ENCODE data around the gene MTAP.
A peak's percentile ranks its signal among the peaks of the same experiment; 100 is the strongest.
"Not testable (repeated sequence)": the region's sequence is repeated elsewhere in the genome, so short reads cannot be mapped to it uniquely, and the experiment has no call there.

MTAP gene

DNA sequence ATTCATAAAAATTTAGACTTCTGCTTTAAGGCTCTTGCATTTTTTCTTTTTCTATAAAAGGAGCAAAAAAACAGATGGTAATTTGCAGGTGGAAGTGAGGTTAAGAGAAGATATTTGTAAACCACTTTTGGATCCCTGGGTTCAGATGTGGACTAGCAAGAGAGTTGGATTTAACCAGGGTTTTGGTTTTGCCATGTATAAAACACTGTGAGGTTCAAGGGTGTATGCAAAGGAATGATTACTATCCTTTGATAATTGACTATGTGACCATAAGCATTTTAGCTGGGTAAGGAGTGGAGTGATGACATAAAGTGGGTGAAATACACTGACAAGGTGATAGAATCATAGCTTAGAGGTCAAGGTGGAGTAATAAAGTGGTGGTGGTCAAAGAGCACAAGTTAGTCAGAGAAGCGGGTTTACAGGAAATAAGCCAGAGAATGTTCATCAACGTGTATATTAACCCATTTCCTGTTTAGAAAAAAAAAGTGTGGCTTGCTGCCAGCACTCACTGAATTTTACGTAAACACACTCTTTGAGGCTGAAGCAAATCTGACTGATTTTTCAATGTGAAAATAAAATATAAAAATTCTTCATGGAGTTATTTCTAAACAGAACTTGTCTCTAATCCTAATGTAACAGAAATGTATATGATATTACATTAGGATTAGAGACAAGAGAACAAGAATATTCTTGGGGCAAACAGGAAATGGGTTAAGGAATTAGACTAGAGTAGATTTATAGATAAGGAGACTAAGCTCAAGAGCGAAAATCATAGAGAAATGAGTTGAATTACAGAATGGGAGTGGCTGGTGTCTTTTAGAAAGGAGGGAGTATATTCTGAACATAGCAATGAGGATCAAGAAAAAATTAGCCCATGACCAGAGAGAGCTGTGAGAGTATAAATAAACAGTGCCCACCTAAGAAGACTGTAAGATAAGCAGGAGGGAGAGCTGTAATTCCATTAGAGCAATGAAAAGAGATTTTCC is 117.2 kb downstream of the MTAP start:
- peak; percentile 4 for DNase-seq (ENCODE audit: low spot score)

DNA sequence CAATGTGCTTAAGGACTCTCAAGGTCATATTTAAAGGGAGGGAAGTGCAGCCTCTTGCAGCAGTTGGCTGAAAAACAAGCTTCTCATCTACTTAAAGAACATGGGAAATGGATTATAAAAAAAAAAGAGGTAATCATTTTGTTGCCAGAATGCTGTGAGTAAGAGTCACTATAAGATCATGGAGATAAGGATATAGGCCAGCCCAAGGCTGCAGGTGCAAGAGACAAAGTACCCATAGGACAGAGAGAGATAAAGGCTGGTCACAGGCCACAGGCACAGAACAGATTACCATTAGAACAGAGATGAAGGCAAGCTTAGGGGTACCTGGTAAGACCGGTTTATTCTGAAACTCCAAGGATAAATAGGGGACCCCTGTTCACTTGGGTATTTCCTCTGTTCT is 121.3 kb downstream of the MTAP start:
- DNase-seq (ENCODE audit: low spot score), result no peak

DNA sequence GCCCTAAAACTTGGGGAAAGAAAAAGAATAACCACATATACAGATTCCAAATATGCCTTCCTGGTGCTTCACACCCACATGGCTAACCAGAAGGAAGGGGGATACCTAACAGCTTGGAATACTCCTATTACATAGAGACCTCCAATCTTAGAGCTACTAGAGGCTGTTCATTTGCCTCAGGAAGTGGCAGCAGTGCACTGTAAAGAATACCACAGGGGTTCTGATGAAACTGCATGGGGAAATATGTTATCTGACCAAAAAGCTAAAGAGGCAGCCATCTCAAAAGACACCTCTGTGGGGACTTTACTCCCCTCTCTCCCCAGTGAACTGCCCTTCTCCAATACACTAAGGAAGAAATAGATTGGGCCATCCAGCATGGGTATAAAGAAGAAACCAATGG is 125.3 kb downstream of the MTAP start:
- no peak for DNase-seq (ENCODE audit: low spot score)

DNA sequence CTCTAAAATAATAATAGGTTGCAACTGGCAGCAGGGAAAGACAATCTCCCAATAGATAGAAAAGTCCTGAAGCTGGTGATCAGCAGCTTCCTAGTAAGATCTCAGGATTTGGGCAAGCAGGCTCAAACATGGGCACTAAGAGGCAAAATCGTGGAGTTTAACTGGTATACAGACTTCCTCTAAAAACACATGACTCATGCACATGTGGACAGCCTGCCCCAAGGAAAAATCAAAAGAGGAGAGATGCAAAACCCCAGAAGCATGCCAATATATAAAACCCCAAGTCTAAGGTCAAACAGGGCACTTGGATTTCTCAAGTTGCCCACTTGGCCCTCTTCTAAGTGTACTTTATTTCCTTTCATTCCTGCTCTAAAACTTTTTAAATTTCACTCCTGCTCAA is 129.0 kb downstream of the MTAP start:
- no peak for DNase-seq (ENCODE audit: low spot score)

DNA sequence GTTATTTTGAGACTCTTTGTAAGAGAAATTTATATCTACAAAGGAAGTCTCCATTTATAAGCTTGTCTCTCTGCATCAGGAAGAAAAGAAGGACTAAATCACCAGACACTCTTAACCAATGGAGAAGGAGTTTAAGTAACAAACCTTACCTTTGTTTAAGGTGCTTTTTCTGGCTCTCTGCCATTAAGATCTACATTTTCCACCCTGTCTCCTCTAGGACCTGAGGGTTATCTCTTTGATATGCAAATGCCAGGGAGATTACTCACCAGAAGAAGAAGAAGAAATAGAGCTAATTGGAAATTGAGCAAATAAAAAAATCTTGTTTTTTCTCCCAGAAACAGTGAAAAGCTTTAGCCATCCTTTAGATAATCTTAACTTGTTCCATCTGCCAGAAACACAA is 130.8 kb downstream of the MTAP start:
- no peak for DNase-seq (ENCODE audit: low spot score)

DNA sequence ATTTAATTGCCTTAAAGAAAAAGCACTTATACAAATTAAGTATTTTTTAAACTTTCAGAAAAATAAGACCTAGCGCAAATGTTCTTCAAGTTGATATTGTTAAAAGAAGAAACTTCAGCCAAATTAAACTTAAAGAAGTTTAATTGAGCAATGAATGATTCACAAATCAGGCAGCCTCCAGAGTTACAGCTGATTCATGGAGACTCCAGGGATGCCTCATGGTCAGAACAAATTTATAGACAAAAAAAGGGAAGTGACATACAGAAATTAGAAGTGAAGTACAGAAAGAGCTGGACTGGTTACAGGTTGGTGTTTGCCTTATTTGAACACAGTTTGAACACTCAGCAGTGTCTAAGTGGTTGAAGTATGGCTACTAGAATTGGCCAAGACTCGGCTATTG is 131.4 kb downstream of the MTAP start:
- DNase-seq (ENCODE audit: low spot score), result no peak

DNA sequence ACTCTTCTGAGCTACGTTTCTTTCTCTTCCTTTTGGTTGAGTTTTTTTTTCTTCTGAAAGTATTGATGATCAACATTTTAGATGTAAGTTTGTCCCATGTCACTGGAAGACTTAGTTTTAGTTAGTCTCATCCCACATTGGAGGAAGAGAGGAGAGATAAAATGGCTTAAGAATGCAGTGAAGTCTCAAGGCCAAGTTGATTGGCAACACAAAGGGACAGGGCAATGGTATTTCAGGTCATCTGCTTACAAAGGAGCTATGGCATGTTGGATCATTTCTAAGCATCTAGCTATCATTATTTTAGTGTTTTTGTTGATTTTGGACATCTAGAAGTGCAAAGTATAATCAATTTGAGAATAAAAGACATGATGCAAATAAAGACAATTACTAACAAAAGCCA is 133.2 kb downstream of the MTAP start:
- no peak for DNase-seq (ENCODE audit: low spot score)

DNA sequence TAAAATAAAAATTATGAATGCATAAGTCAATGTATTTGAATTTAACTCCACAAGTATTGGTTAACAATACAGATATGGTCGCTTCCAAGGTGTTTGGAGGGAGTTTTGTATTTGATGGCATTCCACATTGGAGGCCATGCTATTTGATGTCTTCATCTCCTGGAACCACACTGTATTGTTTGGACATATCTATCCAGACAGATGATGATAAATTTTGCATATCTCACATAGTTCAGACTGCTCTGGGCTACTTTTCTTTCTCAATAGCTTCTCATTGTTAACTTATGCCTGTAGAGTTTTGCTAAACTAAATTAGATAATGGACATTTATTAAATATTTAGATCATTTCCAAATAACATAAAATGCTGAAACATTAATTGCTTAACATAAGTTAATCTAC is 133.7 kb downstream of the MTAP start:
- no peak for DNase-seq (ENCODE audit: low spot score)

DNA sequence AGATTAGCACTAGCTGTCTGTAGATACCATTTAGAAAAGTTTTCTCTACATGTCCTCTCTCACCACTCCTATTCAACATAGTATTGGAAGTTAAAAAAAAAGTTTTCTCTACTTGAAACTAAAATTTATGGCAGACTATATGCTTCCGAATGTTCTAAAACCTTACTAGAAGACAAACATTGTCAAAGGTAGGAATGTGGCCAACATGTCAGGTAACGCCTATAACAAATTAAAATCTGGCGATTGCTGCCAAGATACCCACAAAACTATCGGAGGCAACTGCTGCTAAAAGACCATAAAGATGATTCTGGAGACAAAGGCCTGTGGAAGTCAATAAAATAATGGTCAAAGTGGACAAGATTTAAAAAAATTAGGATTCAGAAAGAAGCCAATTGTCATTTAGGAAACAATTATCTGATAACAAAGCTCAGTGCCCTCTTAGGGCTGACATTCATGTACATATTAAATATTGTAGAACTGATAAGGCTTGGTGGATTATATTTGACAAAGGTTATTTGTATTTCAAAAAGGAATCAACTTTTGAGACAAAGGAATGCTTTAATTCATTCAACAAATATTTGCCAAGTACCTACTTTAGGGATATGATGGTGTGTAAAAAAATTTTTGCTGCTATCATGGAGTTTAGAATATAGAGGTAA is 139.0 kb downstream of the MTAP start:
- DNase-seq (ENCODE audit: low spot score), result no peak

DNA sequence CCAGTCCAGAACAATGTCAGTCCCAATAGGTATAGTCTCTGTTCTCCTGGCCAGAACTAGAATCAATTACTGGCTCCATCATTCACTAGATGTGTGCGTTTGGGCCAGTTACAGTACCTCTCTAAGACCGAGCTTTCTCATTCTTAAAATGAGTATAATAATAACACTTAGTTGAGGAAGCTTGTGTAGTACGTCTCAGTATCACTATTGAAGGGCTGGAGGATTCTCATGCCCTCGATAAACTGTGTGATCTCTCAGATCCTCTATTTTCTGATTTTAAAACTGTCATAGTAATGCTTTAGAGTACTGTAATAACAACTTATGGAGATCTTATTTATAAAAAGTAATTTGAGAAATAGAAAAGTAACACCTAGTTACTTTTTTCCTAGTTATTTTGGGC is 141.0 kb downstream of the MTAP start:
- DNase-seq (ENCODE audit: low spot score), result no peak

DNA sequence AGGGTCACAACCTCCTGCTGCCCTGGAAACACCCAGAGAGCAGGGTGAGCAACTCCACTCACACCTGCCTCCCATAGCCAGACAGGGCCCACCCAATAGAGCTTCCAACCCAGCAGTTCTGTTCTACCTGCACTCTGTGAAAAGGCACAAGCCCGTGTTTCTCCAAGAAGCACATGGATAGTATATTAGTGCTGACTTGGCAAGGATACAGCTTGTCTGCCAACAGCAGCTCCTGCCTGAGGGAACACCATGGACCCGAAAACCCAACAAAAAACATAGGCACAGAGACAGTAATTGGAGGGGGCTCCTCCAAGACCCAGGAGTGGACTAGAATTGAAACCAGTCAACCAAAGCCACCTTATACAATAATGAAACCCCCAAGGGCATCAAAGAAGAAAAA is 143.2 kb downstream of the MTAP start:
- no peak for DNase-seq (ENCODE audit: low spot score)

DNA sequence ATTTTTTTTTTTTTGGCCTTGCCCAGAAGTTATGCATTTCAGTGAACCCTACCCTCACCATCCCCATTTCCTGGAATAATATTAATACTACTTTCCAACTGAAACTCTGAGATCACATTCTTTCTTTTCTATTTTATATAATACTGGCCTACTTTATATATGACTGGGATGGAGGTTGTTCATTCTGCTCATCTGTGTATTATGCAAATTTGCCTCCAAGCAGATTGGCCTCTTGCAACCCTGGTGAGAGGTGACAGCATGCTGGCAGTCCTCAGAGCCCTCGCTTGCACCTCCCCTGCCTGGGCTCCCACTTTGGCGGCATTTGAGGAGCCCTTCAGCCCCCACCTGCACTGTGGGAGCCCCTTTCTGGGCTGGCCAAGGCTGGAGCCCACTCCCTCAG is 156.4 kb downstream of the MTAP start:
- DNase-seq (ENCODE audit: low spot score), result no peak

DNA sequence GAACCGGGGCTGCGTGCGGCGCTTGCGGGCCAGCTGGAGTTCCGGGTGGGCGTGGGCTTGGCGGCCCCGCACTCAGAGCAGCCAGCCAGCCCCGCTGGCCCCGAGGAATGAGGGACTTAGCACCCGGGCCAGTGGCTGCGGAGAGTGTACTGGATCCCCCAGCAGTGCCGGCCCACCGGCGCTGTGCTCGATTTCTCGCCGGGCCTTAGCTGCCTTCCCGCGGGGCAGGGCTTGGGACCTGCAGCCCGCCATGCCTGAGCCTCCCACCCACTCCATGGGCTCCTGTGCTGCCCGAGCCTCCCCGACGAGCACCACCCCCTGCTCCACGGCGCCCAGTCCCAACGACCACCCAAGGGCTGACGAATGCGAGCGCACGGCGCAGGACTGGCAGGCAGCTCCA is 156.8 kb downstream of the MTAP start:
- DNase-seq (ENCODE audit: low spot score), result not testable (repeated sequence)

DNA sequence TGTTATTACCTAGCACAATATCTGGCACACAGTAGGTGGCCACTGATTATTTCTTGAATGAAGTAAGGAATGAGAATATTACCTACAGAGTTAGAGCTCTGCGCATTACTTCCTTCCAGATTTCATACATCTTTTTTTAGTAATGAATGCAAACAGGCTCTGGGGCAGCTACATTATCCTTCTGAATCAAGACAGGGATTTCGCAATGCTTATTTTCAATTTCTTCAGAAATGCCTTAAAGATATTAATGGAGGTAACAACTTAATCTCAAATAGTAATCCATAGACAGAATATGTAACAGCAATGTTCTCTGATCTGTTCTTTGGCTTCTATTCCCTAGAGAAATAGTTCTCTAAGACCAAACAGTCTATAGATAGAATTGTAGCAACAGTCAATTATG is 159.1 kb downstream of the MTAP start:
- DNase-seq (ENCODE audit: low spot score), result no peak

DNA sequence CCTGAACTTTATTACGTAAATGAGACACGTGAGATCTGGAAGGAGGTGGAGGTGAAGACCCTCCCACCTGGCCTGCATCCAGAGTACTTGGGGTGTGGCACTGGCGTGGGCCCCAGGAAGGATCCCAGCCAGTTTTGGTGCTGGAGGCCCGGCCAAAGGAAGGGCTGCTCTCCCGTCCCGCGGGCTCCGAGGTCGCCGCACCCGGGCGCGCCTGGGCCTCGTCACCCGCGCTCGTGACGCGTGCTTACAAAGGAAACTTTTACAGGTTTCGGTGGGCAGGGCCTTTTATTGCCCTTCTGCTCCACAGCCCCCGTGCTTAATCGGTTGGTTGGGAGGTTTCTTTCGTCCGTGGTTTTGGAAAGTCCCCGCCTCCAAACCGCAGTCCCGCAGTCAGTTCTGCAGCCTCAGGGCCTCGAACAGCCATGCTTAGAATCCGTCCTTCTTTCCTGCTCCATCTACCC is 162.5 kb downstream of the MTAP start:
- peak; percentile 41 for DNase-seq (ENCODE audit: low spot score)

DNA sequence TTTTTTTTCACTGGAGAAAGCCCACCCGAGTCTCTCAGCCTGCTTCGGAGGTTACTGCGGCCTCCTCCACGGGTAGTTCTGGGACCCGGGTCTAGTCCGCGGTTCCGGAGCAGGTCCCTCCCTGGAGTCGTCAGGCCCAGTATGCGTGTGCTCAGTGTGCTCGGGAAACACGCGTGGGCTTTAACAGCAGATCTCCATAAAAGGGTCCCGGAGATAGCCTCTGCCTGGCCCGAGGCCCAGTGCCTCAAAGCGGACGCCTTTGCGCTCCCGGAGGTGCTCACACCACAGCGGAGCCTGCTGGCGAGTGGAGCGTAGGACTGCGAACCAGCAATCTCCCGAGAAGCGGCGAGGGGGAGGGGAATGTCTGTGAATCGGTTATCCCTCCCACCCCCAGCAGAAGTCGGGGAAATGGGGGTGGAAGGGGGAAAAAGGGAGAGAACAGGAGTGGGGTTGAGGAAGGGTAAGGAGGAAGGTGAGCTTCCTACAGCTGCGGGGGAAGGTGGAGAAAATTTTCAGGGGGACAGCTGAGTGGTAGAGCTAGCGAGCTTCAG is 163.0 kb downstream of the MTAP start:
- DNase-seq (ENCODE audit: low spot score), result peak; percentile 83

DNA sequence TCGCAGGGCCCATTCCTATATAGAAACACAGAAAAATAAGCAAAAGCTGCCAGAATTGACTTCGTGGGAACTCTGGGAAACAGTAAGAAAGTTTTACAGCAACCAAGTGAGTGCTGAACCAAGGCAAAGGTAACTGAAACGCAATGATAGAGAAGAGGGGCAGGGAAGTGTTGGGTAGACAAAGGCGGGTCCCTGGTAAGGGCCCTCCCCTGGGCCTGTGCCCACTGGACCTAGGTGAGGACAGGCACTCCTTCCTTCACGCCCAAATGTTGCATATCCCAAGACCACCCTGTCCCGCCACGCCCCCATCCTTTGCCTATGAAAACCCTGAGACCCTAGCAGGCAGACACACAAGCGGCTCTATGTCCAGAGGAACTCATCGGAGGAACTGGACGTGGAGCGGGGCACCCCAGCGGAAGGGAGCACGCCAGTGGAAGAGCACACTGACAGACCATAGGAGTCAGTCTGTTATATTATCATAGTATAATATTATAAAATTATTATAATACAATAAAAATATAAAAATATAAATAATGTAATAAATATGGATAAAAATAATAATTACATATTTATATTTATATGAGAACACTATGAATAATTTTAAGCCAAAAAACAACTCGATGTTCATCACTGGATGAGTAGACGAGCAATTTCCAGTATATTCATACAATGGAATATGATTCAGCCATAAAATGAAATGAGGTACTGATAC is 163.9 kb downstream of the MTAP start:
- DNase-seq (ENCODE audit: low spot score), result no peak

DNA sequence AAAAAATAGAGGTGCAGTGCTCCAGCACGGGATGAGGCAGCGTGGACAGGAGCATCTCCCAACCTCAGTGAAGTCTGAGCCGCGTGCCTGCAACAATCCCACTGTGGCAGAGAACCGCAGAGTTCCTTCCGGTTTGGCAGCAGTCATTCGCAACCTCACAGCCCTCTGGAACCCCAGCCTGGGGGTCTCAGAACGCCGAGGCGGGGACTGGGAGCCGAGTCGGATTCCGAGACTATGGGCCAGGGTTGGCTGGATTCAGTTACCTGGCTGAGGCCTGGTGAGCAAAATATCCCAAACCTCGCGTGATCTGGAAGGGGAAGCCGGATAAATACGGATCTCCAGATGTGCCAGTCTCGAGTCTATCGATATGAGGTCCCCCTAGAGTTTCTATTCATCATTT is 164.7 kb downstream of the MTAP start:
- DNase-seq (ENCODE audit: low spot score), result no peak

DNA sequence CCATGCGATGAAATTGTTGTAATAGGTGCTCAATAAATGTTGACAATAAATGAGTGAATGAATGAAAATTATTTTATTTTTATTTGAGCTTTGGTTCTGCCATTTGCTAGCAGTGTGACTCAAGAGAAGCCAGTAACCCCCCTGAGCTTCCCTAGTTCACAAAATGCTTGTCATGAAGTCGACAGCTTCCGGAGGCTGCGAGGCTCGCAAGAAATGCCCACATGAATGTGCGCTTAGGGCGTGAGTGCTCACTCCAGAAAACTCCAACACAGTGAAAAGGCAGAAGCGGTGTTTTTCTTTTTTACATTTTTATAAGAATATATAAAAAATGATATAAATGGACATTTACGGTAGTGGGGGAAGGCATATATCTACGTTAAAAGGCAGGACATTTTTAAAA is 165.3 kb downstream of the MTAP start:
- no peak for DNase-seq (ENCODE audit: low spot score)

DNA sequence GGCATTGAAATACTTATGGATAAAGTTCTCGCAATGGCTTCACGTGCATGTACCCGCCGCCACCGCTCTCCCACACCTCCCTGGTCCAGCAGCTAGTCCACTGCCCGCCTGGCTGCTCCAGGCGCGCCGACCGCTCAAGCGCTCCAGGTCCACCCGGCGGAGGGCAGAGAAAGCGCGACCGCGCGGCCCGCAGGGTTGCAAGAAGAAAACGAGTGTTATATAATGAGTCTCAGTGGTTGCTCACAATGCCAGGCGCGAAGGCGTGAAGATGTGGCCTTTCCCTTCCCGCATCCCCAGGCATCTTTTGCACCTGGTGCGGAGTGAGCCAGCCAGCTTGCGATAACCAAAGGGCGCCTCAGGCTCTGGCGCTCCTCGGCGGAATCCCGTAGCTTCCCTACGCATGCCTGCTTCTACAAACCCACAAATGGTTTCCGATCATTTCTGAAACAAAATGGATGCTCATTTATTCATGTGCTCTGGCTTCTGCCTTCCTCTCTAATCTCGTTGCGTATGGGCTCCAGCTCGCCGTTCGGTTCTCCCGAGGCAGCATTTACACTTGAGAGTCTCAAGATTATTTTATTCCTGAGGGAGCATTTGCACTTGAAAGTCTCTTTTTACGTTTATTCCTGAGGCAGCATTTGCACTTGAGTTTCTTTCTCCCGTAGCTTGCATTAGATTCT is 166.0 kb downstream of the MTAP start:
- DNase-seq (ENCODE audit: low spot score), result peak; percentile 22

DNA sequence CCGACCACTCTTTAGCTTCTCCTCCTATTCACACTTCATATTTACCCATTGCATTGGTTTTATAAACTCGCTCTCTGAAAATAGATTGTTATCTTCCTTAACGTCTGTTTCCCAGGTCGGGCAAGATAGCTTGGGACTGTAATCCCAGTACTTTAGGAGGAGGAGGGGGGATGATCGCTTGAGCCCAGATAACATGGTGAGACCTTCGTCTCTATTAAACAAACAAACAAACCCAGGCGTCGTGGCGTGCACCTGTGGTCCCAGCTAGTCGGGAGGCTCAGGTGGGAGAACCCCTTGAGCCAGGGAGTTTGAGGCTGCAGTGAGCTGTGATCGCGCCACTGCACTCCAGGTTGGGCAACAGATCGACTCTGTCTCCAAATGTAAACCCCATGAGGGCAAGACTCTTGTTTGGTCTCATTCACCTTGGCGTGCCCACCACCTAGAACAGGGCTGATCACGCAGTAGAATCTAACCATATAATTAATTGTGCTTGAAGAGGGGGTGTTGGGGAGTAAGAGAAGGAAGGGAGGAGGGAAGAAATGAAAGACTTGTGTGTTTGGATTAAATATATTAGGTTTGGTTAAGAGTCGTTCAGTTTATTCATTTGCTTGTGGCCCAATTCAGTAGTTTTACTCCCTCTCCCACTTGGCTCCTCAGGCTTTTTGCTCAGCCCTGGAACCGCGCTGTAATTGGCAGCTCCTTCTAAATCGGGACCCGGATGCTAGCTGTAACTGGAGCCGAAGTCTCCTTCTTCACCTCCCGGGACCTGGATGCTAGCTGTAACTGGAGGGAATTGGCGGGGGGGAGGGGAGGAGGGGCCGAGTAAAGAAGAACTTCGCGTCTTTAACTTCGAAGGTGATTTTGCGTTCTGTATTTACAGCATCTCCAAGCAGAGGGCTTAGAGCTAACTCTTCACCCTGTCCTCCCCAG is 166.8 kb downstream of the MTAP start:
- no peak for DNase-seq (ENCODE audit: low spot score)
